Measurements from ENCODE around the gene TRAPPC13.

Gene TRAPPC13

DNA sequence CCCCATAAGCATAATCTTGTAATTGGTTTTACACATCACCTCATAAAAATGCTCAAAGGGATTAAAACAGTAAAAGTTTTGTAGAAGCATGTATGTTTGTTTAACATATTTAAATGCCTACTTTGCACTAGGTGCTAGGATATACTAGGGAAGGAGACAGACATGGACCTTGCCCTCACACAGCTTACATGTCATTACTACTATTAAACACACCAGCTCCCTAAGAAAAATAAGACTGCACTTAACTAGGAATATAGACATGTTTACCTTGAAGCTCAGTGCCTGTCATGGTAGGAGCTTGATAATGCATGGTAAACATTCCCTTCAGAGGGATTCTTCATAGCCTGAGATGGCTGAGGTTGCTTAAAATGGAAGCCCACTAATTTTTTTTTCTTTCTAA lies 6.2 kb downstream of the TRAPPC13 start:
- H3K27ac ChIP-seq (ENCODE audit: low read depth, low read length) = no peak overlapping the region
- no peaks in the 10 kb centered on the region for H4K20me1 ChIP-seq (ENCODE audit: control insufficient read depth, insufficient read depth, low read depth, low read length)
- no peaks in the 10 kb centered on the region for H3K27me3 ChIP-seq (ENCODE audit: control insufficient read depth, low read length)
- no peak overlapping the region for H3K4me2 ChIP-seq (ENCODE audit: low read length)
- TF ChIP-seq, protein P1, sequence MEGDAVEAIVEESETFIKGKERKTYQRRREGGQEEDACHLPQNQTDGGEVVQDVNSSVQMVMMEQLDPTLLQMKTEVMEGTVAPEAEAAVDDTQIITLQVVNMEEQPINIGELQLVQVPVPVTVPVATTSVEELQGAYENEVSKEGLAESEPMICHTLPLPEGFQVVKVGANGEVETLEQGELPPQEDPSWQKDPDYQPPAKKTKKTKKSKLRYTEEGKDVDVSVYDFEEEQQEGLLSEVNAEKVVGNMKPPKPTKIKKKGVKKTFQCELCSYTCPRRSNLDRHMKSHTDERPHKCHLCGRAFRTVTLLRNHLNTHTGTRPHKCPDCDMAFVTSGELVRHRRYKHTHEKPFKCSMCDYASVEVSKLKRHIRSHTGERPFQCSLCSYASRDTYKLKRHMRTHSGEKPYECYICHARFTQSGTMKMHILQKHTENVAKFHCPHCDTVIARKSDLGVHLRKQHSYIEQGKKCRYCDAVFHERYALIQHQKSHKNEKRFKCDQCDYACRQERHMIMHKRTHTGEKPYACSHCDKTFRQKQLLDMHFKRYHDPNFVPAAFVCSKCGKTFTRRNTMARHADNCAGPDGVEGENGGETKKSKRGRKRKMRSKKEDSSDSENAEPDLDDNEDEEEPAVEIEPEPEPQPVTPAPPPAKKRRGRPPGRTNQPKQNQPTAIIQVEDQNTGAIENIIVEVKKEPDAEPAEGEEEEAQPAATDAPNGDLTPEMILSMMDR (IDR thresholded peaks at IDR 0.05; ENCODE audit: low read depth, low read length, poor library complexity, severe bottlenecking) = no peak
- TF ChIP-seq EZH2phosphoT487 (IDR thresholded peaks at IDR 0.05; ENCODE audit: borderline replicate concordance, low read length) = no peak
- peaks cover 4% of the 10 kb centered on the region for H3K4me1 ChIP-seq (ENCODE audit: control insufficient read depth, low read length)
- no peaks in the 10 kb centered on the region for H3F3A ChIP-seq (ENCODE audit: control insufficient read depth, insufficient read depth)
- H3K79me2 ChIP-seq (ENCODE audit: control insufficient read depth, low read length) = peaks cover 57% of the 10 kb centered on the region
- H3K4me3 ChIP-seq (ENCODE audit: low read length) = no peak overlapping the region
- no peaks in the 10 kb centered on the region for H3K9me2 ChIP-seq (replicated peaks; ENCODE audit: control insufficient read depth, low read length)
- H3K36me3 ChIP-seq (ENCODE audit: control insufficient read depth, low read length) = peaks cover 8% of the 10 kb centered on the region
- H3K9me3 ChIP-seq (ENCODE audit: control insufficient read depth, insufficient read depth, low read length) = no peaks in the 10 kb centered on the region

DNA sequence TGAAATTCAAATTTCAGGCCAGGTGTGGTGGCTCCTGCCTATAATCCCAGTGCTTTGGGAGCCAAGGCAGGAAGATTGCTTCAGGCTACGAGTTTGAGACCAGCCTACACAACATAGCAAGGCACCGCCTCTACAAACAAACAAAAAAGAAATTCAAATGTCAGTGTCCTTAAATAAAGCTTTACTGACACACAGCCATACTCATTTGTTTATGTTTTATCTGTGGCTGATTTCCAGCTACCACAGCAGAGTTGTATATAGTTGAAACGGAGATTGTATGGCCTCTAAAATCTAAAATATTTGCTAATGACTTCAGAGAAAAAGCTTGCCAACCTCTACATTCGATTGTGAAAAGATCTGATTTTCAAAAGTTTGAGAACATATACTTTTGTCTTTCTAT lies 15.4 kb downstream of the TRAPPC13 start:
- Histone ChIP-seq H3K4me2 (ENCODE audit: low read length) (no peak overlapping the region), H3K27ac (ENCODE audit: low read depth, low read length) (no peak overlapping the region), H3F3A (ENCODE audit: control insufficient read depth, insufficient read depth) (no peaks in the 10 kb centered on the region), H3K36me3 (ENCODE audit: control insufficient read depth, low read length) (peaks cover 26% of the 10 kb centered on the region), H4K20me1 (ENCODE audit: control insufficient read depth, insufficient read depth, low read depth, low read length) (no peaks in the 10 kb centered on the region), H3K4me1 (ENCODE audit: control insufficient read depth, low read length) (no peaks in the 10 kb centered on the region), H3K4me3 (ENCODE audit: low read length) (no peak overlapping the region), H3K27me3 (ENCODE audit: control insufficient read depth, low read length) (no peaks in the 10 kb centered on the region), H3K9me3 (ENCODE audit: control insufficient read depth, insufficient read depth, low read length) (no peaks in the 10 kb centered on the region), H3K9me2 (replicated peaks; ENCODE audit: control insufficient read depth, low read length) (no peaks in the 10 kb centered on the region), H3K79me2 (ENCODE audit: control insufficient read depth, low read length) (no peaks in the 10 kb centered on the region)
- TF ChIP-seq EZH2phosphoT487 (IDR thresholded peaks at IDR 0.05; ENCODE audit: borderline replicate concordance, low read length) = no peak
- TF ChIP-seq, protein P1 (IDR thresholded peaks at IDR 0.05; ENCODE audit: low read depth, low read length, poor library complexity, severe bottlenecking) = no peak

DNA sequence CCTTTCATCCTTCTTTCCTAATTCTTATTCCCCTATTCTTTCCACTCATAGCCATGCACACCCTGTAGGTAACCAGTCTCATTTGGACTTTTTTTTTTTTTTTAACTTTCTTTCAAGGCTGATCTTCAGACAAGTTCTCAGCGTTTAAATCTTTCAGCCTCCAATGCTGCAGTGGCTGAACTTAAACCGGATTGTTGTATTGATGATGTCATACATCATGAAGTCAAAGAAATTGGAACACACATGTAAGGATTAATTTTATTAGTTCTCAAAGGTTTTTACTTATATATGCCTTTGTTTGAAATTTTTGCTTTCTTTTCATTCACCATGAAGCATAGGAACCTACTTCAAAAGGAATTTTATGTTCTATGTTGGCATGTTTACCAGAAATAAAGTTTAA lies 22.1 kb downstream of the TRAPPC13 start:
- no peaks in the 10 kb centered on the region for H3K79me2 ChIP-seq (ENCODE audit: control insufficient read depth, low read length)

More for the DNA sequence above, 22.1 kb downstream of the TRAPPC13 start:
- Histone ChIP-seq H3K4me3 (ENCODE audit: low read length) (no peak overlapping the region), H3K9me3 (ENCODE audit: control insufficient read depth, insufficient read depth, low read length) (no peaks in the 10 kb centered on the region), H3K27ac (ENCODE audit: low read depth, low read length) (no peak overlapping the region), H3K4me1 (ENCODE audit: control insufficient read depth, low read length) (no peaks in the 10 kb centered on the region), H3K36me3 (ENCODE audit: control insufficient read depth, low read length) (no peaks in the 10 kb centered on the region), H3K27me3 (ENCODE audit: control insufficient read depth, low read length) (no peaks in the 10 kb centered on the region), H4K20me1 (ENCODE audit: control insufficient read depth, insufficient read depth, low read depth, low read length) (no peaks in the 10 kb centered on the region), H3K4me2 (ENCODE audit: low read length) (no peak overlapping the region), H3K9me2 (replicated peaks; ENCODE audit: control insufficient read depth, low read length) (no peaks in the 10 kb centered on the region), H3F3A (ENCODE audit: control insufficient read depth, insufficient read depth) (no peaks in the 10 kb centered on the region)
- TF ChIP-seq, protein P1 (IDR thresholded peaks at IDR 0.05; ENCODE audit: low read depth, low read length, poor library complexity, severe bottlenecking) = no peak
